NCI-H2107 (cell line): ENCODE measurements around the gene MAGEB18.

Experiments
- DNase-seq: peaks from one replicate; lab custom pipeline; 2025; lab: John Stamatoyannopoulos, UW

MAGEB18 gene

GRCh38 chrX:26138274-26138673 lies at the start of gene MAGEB18:
Gene MAGEB18, plus strand, starts transcription at chrX:26138343. Its CDS starts 643 bp downstream, at chrX:26138986.
- no peak for DNase-seq

DNA sequence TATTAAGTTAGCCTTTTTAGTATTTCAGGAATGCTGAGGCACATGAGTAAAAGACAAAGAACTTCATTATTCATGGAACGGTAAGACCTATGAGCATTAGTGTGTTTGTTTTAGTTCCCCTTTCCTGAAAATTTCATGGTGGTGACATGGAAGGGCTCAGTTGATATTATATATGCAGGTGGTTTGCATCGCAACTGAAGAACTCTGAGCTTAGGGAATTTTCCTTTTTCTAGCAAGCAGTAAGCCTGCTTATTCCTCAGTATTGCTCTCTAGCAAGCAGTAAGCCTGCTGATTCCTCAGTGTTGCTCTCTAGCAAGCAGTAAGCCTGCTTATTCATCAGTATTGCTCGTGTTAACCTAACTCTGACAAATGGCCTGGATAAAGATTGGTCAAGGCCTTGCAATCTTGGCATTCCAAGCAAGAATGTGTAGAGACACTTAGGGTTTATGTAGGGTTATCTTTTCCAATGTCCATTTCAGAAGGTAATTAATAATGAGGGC lies 37.7 kb upstream of the MAGEB18 start:
- no peak for DNase-seq

- no peak for DNase-seq
These were observed 29.0 kb upstream of the MAGEB18 start for GRCh38 chrX:26109142-26109541.

GRCh38 chrX:26146024-26146423 lies 7.9 kb downstream of the MAGEB18 start:
- no peak for DNase-seq

DNA sequence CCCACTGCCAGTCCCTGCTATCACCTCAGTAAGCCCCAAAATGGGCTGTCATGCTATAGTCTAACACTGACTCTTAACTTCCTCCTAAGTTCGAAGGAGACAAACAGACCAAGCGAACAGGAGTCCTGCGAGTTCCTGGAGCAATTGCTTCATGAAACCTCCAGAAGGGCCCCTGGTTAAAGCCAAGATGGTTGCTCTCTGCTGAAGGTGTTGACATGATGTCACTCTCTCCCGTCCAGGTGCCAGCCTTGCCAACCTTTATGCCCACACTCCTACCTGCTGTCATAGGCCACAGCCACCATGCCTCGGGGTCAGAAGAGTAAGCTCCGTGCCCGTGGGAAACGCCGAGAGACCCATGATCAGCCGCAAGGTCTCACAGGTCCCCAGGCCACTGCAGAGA lies 22.2 kb downstream of the MAGEB18 start, which contains the start of gene MAGEB6B:
MAGEB6B (plus strand) TSS at position 301 of the 400 bp plus-strand sequence; CDS start at position 301, 0 bp downstream.
- no peak for DNase-seq
